Measurements from ENCODE around the gene CHRDL1. TPM values are rescaled to one million over a fixed set of nuclear protein-coding genes. Genes with fewer than 3 reads are reported as not detected.
"Not testable (repeated sequence)": the region's sequence is repeated elsewhere in the genome, so short reads cannot be mapped to it uniquely, and the experiment has no call there.

CHRDL1 gene
- total and polyA plus RNA-seq, 4 donors = 9.6 to 45.3 (median 26.9) TPM

GRCh38 chrX:110657073-110657472 lies 138.5 kb downstream of the CHRDL1 start:
- 69 to 80% methylated on average over 6 of the region's 6 CpGs for WGBS, 2 donors
- Histone ChIP-seq H3K4me3 (no peak overlapping the region), H3K9ac (ENCODE audit: insufficient read depth in 1 of 2, low read length in 2 of 2) (no peak overlapping the region), H3K9me3 (ENCODE audit: control insufficient read depth in 4 of 4, insufficient read depth in 3 of 4, low read length in 3 of 4) (peaks cover 0 to 4% (median 0%) of the 10 kb centered on the region in 4 donors), H3K27me3 (ENCODE audit: control insufficient read depth in 3 of 3, insufficient read depth in 3 of 3, low read length in 2 of 3) (peaks cover 0 to 2% (median 0%) of the 10 kb centered on the region in 3 donors), H3K27ac (ENCODE audit: low read depth in 1 of 2, low read length in 1 of 2) (no peak overlapping the region), H3K36me3 (ENCODE audit: control insufficient read depth in 4 of 4, insufficient read depth in 4 of 4, low read length in 4 of 4) (no peaks in the 10 kb centered on the region), H3K4me1 (ENCODE audit: control insufficient read depth in 5 of 5, insufficient read depth in 5 of 5, low read length in 5 of 5) (no peaks in the 10 kb centered on the region)
- no peak for TF ChIP-seq CTCF (IDR thresholded peaks at IDR 0.05; ENCODE audit: control extremely low read depth, extremely low read depth)
- DNase-seq = no peak
- ATAC-seq (ENCODE audit: insufficient read depth, low FRiP score) = no peak

DNA sequence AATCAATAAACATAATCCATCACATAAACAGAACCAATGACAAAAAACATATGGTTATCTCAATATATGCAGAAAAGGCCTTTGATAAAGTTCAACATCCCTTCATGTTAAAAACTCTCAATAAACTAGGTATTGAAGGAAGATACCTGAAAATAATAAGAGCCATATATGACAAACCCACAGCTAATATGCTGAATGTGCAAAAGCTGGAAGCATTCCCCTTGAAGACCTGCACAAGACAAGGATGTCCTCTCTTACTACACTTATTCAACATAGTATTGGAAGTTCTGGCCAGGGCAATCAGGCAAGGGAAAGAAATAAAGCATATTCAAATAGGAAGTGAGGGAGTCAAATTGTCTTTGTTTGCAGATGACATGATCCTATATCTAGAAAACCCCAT lies 141.3 kb downstream of the CHRDL1 start:
- H3K4me1 ChIP-seq (ENCODE audit: control insufficient read depth in 5 of 5, insufficient read depth in 5 of 5, low read length in 5 of 5); DNase-seq; H3K27ac ChIP-seq (ENCODE audit: low read depth in 1 of 2, low read length in 1 of 2); H3K27me3 ChIP-seq (ENCODE audit: control insufficient read depth in 3 of 3, insufficient read depth in 3 of 3, low read length in 2 of 3); H3K9me3 ChIP-seq (ENCODE audit: control insufficient read depth in 4 of 4, insufficient read depth in 3 of 4, low read length in 3 of 4); H3K9ac ChIP-seq (ENCODE audit: insufficient read depth in 1 of 2, low read length in 2 of 2); H3K36me3 ChIP-seq (ENCODE audit: control insufficient read depth in 4 of 4, insufficient read depth in 4 of 4, low read length in 4 of 4); ATAC-seq (ENCODE audit: insufficient read depth, low FRiP score); H3K4me3 ChIP-seq: not testable (repeated sequence)

DNA sequence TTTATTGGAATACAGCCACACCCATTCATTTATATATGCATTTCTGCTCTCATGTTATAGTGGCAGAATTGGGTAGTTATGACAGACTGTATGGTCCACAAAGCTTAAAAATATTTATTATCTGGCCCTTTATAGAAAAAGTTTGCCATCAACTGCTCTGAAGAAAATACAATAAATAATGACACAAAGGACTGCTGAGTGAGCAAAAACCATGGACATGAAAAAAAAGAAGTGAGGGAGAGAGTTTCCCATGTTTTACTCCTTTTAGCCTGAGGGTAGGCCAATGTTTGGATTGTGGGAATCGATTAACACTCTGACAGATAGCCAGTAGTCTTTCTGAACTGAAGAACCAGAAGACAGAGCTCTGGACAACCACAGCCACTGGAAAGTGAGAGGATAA lies 149.2 kb downstream of the CHRDL1 start:
- ATAC-seq (ENCODE audit: insufficient read depth, low FRiP score) (no peak), DNase-seq (no peak)
- TF ChIP-seq CTCF (IDR thresholded peaks at IDR 0.05; ENCODE audit: control extremely low read depth, extremely low read depth) = no peak
- 65 to 79% methylated on average over 1 of the region's 1 CpG for WGBS, 2 donors
- no peak overlapping the region for H3K4me3 ChIP-seq
- no peaks in the 10 kb centered on the region for H3K27me3 ChIP-seq (ENCODE audit: control insufficient read depth in 3 of 3, insufficient read depth in 3 of 3, low read length in 2 of 3)
- no peaks in the 10 kb centered on the region for H3K36me3 ChIP-seq (ENCODE audit: control insufficient read depth in 4 of 4, insufficient read depth in 4 of 4, low read length in 4 of 4)
- no peak overlapping the region for H3K27ac ChIP-seq (ENCODE audit: low read depth in 1 of 2, low read length in 1 of 2)
- no peak overlapping the region for H3K9ac ChIP-seq (ENCODE audit: insufficient read depth in 1 of 2, low read length in 2 of 2)
- no peaks in the 10 kb centered on the region for H3K4me1 ChIP-seq (ENCODE audit: control insufficient read depth in 5 of 5, insufficient read depth in 5 of 5, low read length in 5 of 5)
- no peaks in the 10 kb centered on the region for H3K9me3 ChIP-seq (ENCODE audit: control insufficient read depth in 4 of 4, insufficient read depth in 3 of 4, low read length in 3 of 4)

Measured in lung (tissue), 12 donors.